H1 (cell line): ENCODE results near the gene CCDC116. TPM values are rescaled to one million over a fixed set of nuclear protein-coding genes. Genes with fewer than 3 reads are reported as not detected.

ENCODE experiments used
- ASH2L ChIP-seq: fragments of 200-600, 300-600 bp; sonication (generic); IDR thresholded peaks from one replicate; pipeline ENCODE4 v1.7.1; 2017; ENCODE audit warnings: low read length
- CHD1 ChIP-seq: IDR thresholded peaks from 2 replicates; pipeline ENCODE4 v1.6.1; 2012; ENCODE audit warnings: low read depth, low read length, improper control_type of control experiment
- E2F6 ChIP-seq: IDR thresholded peaks from 2 replicates; pipeline ENCODE4 v1.6.1; 2012; ENCODE audit warnings: inconsistent platforms
- FOSL1 ChIP-seq: IDR thresholded peaks from 2 replicates; pipeline ENCODE4 v1.6.1; 2011; ENCODE audit warnings: mild to moderate bottlenecking, low read depth, low read length, moderate library complexity; ENCODE audit not compliant: insufficient read depth
- GABPA ChIP-seq: IDR thresholded peaks from 2 replicates; pipeline ENCODE4 v1.6.1; 2011; ENCODE audit warnings: mild to moderate bottlenecking, low read length, moderate library complexity, borderline replicate concordance; ENCODE audit not compliant: insufficient read depth
- JUND ChIP-seq: IDR thresholded peaks from 2 replicates; pipeline ENCODE4 v1.6.1; 2011; ENCODE audit warnings: mild to moderate bottlenecking, improper control_type of control experiment, low read length
- KDM1A ChIP-seq: fragments of 200-600, 300-600 bp; sonication (generic); IDR thresholded peaks from 2 replicates; pipeline ENCODE4 v1.7.1; 2016; ENCODE audit warnings: mild to moderate bottlenecking, low read length, borderline replicate concordance
- KDM4A ChIP-seq: IDR thresholded peaks from one replicate; pipeline ENCODE4 v1.7.1; 2012; ENCODE audit warnings: low read depth, mild to moderate bottlenecking, moderate library complexity, low read length, inconsistent platforms; ENCODE audit not compliant: severe bottlenecking
- MAFK ChIP-seq: IDR thresholded peaks from 2 replicates; pipeline ENCODE4 v1.6.1; 2012; ENCODE audit warnings: low read depth, mild to moderate bottlenecking, improper control_type of control experiment, low read length
- MAX ChIP-seq: IDR thresholded peaks from 2 replicates; pipeline ENCODE4 v1.6.1; 2012; ENCODE audit warnings: inconsistent platforms
- NANOG ChIP-seq: IDR thresholded peaks from 2 replicates; pipeline ENCODE4 v1.6.1; 2011; ENCODE audit warnings: low read length, low read depth, mild to moderate bottlenecking, inconsistent platforms; ENCODE audit not compliant: insufficient read depth, poor library complexity, severe bottlenecking
- POLR2A ChIP-seq, 2 experiments: IDR thresholded peaks; 1 replicate in 1 of 2; 2 replicates in 1 of 2; pipeline ENCODE4 v1.6.1; 2011; ENCODE audit warnings: low read depth in 2 of 2, low read length in 2 of 2, mild to moderate bottlenecking in 2 of 2; ENCODE audit errors: control extremely low read depth in 1 of 2
- POU5F1 ChIP-seq: IDR thresholded peaks from 2 replicates; pipeline ENCODE4 v1.6.1; 2011; ENCODE audit warnings: low read depth, mild to moderate bottlenecking, low read length, moderate library complexity
- RAD21 ChIP-seq, 2 experiments: IDR thresholded peaks in 1 of 2; conservative IDR thresholded peaks in 1 of 2; 2 replicates each; pipeline ENCODE4 v1.6.1; 2011; ENCODE audit warnings: low read depth in 2 of 2, low read length in 2 of 2, improper control_type of control experiment in 1 of 2, inconsistent platforms in 1 of 2, mild to moderate bottlenecking in 1 of 2, moderate library complexity in 1 of 2
- RBBP5 ChIP-seq: IDR thresholded peaks from 2 replicates; pipeline ENCODE4 v1.7.1; 2012; ENCODE audit warnings: low read depth, mild to moderate bottlenecking, inconsistent platforms, low read length, moderate library complexity, borderline replicate concordance
- RNF2 ChIP-seq: fragments of 200-900, 300-1000 bp; sonication (generic); IDR thresholded peaks from 2 replicates; pipeline ENCODE4 v1.7.1; 2016; ENCODE audit warnings: borderline replicate concordance, low read depth, mild to moderate bottlenecking, antibody characterized with exemption, low read length; ENCODE audit not compliant: poor library complexity, severe bottlenecking; ENCODE audit errors: missing control alignments
- SIN3A ChIP-seq, 2 experiments: IDR thresholded peaks in 1 of 2; conservative IDR thresholded peaks in 1 of 2; 2 replicates each; pipeline ENCODE4 v1.6.1; 2011 to 2012; ENCODE audit warnings: low read length in 2 of 2, improper control_type of control experiment in 1 of 2, low read depth in 1 of 2, mild to moderate bottlenecking in 1 of 2
- SIRT6 ChIP-seq: IDR thresholded peaks from one replicate; pipeline ENCODE4 v1.7.1; 2012; ENCODE audit warnings: low read length, inconsistent platforms
- TAF1 ChIP-seq: IDR thresholded peaks from 2 replicates; pipeline ENCODE4 v1.6.1; 2011; ENCODE audit warnings: mild to moderate bottlenecking, low read depth, low read length
- TAF7 ChIP-seq: optimal IDR thresholded peaks from 2 replicates; pipeline ENCODE3; 2011; ENCODE audit warnings: low read depth, mild to moderate bottlenecking, inconsistent platforms, low read length, moderate library complexity, borderline replicate concordance
- polyA plus RNA-seq, 7 experiments: library from polyadenylated mRNA; depleted of rRNA in 3 of 7; stranded (reverse) in 5 of 7; unstranded in 2 of 7; fragments of >200 nt in 5 of 7; fragments of 200-250 nt in 2 of 7; gene quantifications; 1 replicate in 5 of 7; 2 replicates in 1 of 7; 4 replicates in 1 of 7; pipeline versions ENCODE4 v1.2.1 to v1.2.3, GENCODE V29; 2011 to 2013; ENCODE audit warnings: missing spikeins in 2 of 7, mixed read lengths in 2 of 7
- total RNA-seq: library from RNA; stranded (reverse); fragmentation: NEBNext Ultra II Directional; extraction: Animal tissue kit (Norgen Biotek cat#: 25700); gene quantifications from 2 replicates; pipeline ENCODE4 v1.2.1, GENCODE V29; 2021

Gene CCDC116
- total and polyA plus RNA-seq, 2 of the 8 experiments (the other 6 are each of a cell fraction or from before 2014, with no cell fraction given): 0.08 TPM; not detected in 1

GRCh38 chr22:21629255-21630149 lies 3.1 kb upstream of the CCDC116 start, which contains the start of gene YDJC (continued):
- TF ChIP-seq SIN3A (conservative IDR thresholded peaks at IDR 0.05 in 1 of 2, IDR thresholded peaks at IDR 0.05 in 1 of 2; ENCODE audit: low read depth in 1 of 2, low read length in 2 of 2) (peak; percentile 82 to 84; a peak in 3 of 4 replicates), JUND (no peak), TAF1 (peak; percentile 70), POU5F1 (no peak), NANOG (no peak), POLR2A (IDR thresholded peaks at IDR 0.05; ENCODE audit: control extremely low read depth in 1 of 2, low read depth in 2 of 2, low read length in 2 of 2) (peak in 1 of 2 experiments; percentile 82; a peak in 2 of 3 replicates), KDM4A (peak; percentile 85), SIRT6 (no peak), E2F6 (peak; percentile 97), KDM1A (peak; percentile 56; the same call in 1 of the 2 replicates), RAD21 (IDR thresholded peaks at IDR 0.05 in 1 of 2, conservative IDR thresholded peaks at IDR 0.05 in 1 of 2; ENCODE audit: low read depth in 2 of 2, low read length in 2 of 2) (peak; percentile 5 to 37; a peak in 1 of 4 replicates), GABPA (peak; percentile 71; the same call in 1 of the 2 replicates), FOSL1 (no peak), RBBP5 (peak; percentile 10; the same call in 1 of the 2 replicates), MAFK (no peak), RNF2 (no peak), CHD1 (no peak), TAF7 (peak; percentile 54), ASH2L (peak; percentile 71), MAX (peak; percentile 99)
